Vagina (tissue), 2 donors: ENCODE measurements around the gene KCNAB3.

ENCODE experiments used
- CTCF ChIP-seq, 3 experiments: fragments of 450-650 bp in 2 of 3; fragments of 200-600 bp in 1 of 3; sonication (generic) in 1 of 3; IDR thresholded peaks; one replicate each; pipeline ENCODE4 v1.5.1; 2017 to 2019; ENCODE audit warnings: antibody characterized with exemption in 3 of 3, mild to moderate bottlenecking in 2 of 3, moderate library complexity in 2 of 3
- POLR2A ChIP-seq, 2 donors: fragments of 450-650 bp; IDR thresholded peaks; one replicate each; pipeline ENCODE4 v1.6.1; 2017; ENCODE audit warnings: antibody characterized with exemption in 2 of 2, mild to moderate bottlenecking in 2 of 2, moderate library complexity in 2 of 2

GRCh38 chr17:7940743-7941142, 11.1 kb upstream of the KCNAB3 start:
- TF ChIP-seq POLR2A (IDR thresholded peaks at IDR 0.05) (no peak), CTCF (IDR thresholded peaks at IDR 0.05) (no peak)
